Adrenal gland (tissue), 12 donors: Measurements from ENCODE around the gene SERPINE2. TPM values are rescaled to one million over a fixed set of nuclear protein-coding genes. Genes with fewer than 3 reads are reported as not detected.

Experiments used
- DNase-seq, 7 donors: peaks; one replicate each; pipeline ENCODE4 v3.0.0-alpha.2; 2019 to 2020
- H3K27ac ChIP-seq, 5 donors: fragments of 200-600 bp; sonication (generic) in 4 of 5; 1 replicate in 3 of 5; 2 replicates in 2 of 5; pipeline versions ENCODE4 v1.5.1 to v1.8.0; 2016 to 2020; ENCODE audit warnings: mild to moderate bottlenecking in 1 of 5
- H3K27me3 ChIP-seq: fragments of 200-600 bp; 2 replicates; pipeline ENCODE4 v1.8.0; 2021
- H3K36me3 ChIP-seq, 2 donors: fragments of 200-600 bp; replicated peaks in 1 of 2; 1 replicate in 1 of 2; 2 replicates in 1 of 2; pipeline versions ENCODE4 v1.5.1 to v1.8.0; 2018 to 2022
- H3K4me1 ChIP-seq, 2 donors: fragments of 200-600 bp; replicated peaks in 1 of 2; 1 replicate in 1 of 2; 2 replicates in 1 of 2; pipeline versions ENCODE4 v1.5.1 to v1.8.0; 2018 to 2021
- H3K4me3 ChIP-seq, 4 donors: fragments of 200-600 bp; sonication (generic) in 3 of 4; one replicate each; pipeline ENCODE4 v1.5.1; 2016 to 2018
- H3K9me3 ChIP-seq, 3 donors: fragments of 200-600 bp; sonication (generic) in 1 of 3; replicated peaks in 1 of 3; 1 replicate in 2 of 3; 2 replicates in 1 of 3; pipeline versions ENCODE4 v1.5.1 to v1.8.0; 2016 to 2021
- CTCF ChIP-seq, 6 experiments: fragments of 450-650 bp in 4 of 6; fragments of 200-600 bp in 2 of 6; sonication (generic) in 1 of 6; IDR thresholded peaks; 1 replicate in 5 of 6; 2 replicates in 1 of 6; pipeline versions ENCODE4 v1.5.1 to v1.8.0; 2016 to 2021; ENCODE audit warnings: antibody characterized with exemption in 6 of 6, mild to moderate bottlenecking in 2 of 6, moderate library complexity in 1 of 6
- POLR2A ChIP-seq, 2 donors: fragments of 450-650 bp; IDR thresholded peaks; one replicate each; pipeline ENCODE4 v1.6.1; 2017; ENCODE audit warnings: antibody characterized with exemption in 2 of 2, mild to moderate bottlenecking in 2 of 2, moderate library complexity in 1 of 2
- WGBS, 4 donors: extraction: QIAGEN DNeasy Blood & Tissue Kit in 2 of 4; methylation state at CpG; one replicate each; pipeline versions ENCODE4 v1.1.5 to v1.1.7; 2013 to 2017; 5-methylcytosine and 5-hydroxymethylcytosine counted together
- intact Hi-C, 2 donors: fragments of 100-400 bp; cut with DNase I; formaldehyde crosslinking; loops; one replicate each; pipeline versions ENCODE4 v1.14.1 to v1.15.0; 2022 to 2023
- polyA plus RNA-seq, 3 donors: library from polyadenylated mRNA; stranded (reverse); fragments of 200-250 nt in 2 of 3; fragments of 350-450 nt in 1 of 3; fragmentation: Illumina TruSeq in 1 of 3; extraction: RNeasy Lipid Tissue Mini Kit (QIAGEN cat#74804) in 1 of 3; gene quantifications; one replicate each; pipeline ENCODE4 v1.2.3, GENCODE V29; 2013 to 2014
- total RNA-seq, 9 donors: library from RNA; depleted of rRNA in 4 of 9; stranded (reverse); fragments of >200 nt in 4 of 9; fragments of 120-200 nt in 1 of 9; fragmentation: NEBNext Ultra II Directional in 1 of 9; extraction: Animal tissue kit (Norgen Biotek cat#: 25700) in 1 of 9; gene quantifications; one replicate each; pipeline versions ENCODE4 v1.1.0 to v1.2.4, GENCODE V29; 2013 to 2023
- donor health status: healthy with polysubstance abuse.
- donor health status: Bipolar disorder and iron deficiency.
- donor health status: DM: yes; HTN: yes; CAD: no.
- donor health status: DM: no; HTN: no; CAD: no.
- donor health status: DM: no; HTN: no; CAD: no.
- donor health status: DM: yes; HTN: yes; CAD: no.

SERPINE2 gene
- total and polyA plus RNA-seq, 12 donors: 6.2 to 61.6 (median 16.0) TPM

- H3K36me3 ChIP-seq: no peaks in the 10 kb centered on the region
- no peak overlapping the region for H3K4me3 ChIP-seq
- no peaks in the 10 kb centered on the region for H3K27me3 ChIP-seq
- H3K4me1 ChIP-seq: no peaks in the 10 kb centered on the region
- no peak overlapping the region for H3K27ac ChIP-seq
- intact Hi-C loops: no loop called here
- WGBS, 4 donors: 36 to 74% (median 67%) methylated on average over 2 to 5 of the region's 5 CpGs
- DNase-seq: no peak
- TF ChIP-seq CTCF (IDR thresholded peaks at IDR 0.05) (no peak), POLR2A (IDR thresholded peaks at IDR 0.05) (no peak)
- H3K9me3 ChIP-seq: no peaks in the 10 kb centered on the region
Observed at GRCh38 chr2:224027070-224027469, 12.0 kb downstream of the SERPINE2 start.

- no peaks in the 10 kb centered on the region for H3K36me3 ChIP-seq
- H3K4me1 ChIP-seq: no peaks in the 10 kb centered on the region
- no peaks in the 10 kb centered on the region for H3K9me3 ChIP-seq
- no peak overlapping the region for H3K27ac ChIP-seq
- no peaks in the 10 kb centered on the region for H3K27me3 ChIP-seq
- no peak for TF ChIP-seq POLR2A (IDR thresholded peaks at IDR 0.05)
- TF ChIP-seq CTCF (IDR thresholded peaks at IDR 0.05): no peak
- 58 to 74% (median 66%) methylated on average over 7 of the region's 7 CpGs for WGBS, 4 donors
- no peak for DNase-seq
- intact Hi-C loops: no loop called here
- H3K4me3 ChIP-seq: no peak overlapping the region
Observed at GRCh38 chr2:224025874-224026273, 13.2 kb downstream of the SERPINE2 start.

GRCh38 chr2:224024270-224024669, 14.8 kb downstream of the SERPINE2 start:
- H3K4me3 ChIP-seq: no peak overlapping the region
- H3K36me3 ChIP-seq: no peaks in the 10 kb centered on the region
- TF ChIP-seq POLR2A (IDR thresholded peaks at IDR 0.05) (no peak), CTCF (IDR thresholded peaks at IDR 0.05) (no peak)
- no peaks in the 10 kb centered on the region for H3K4me1 ChIP-seq
- H3K27me3 ChIP-seq: no peaks in the 10 kb centered on the region
- no peak for DNase-seq
- H3K27ac ChIP-seq: no peak overlapping the region
- intact Hi-C loops: no loop called here
- 70 to 75% (median 70%) methylated on average over 4 of the region's 4 CpGs for WGBS, 4 donors
- H3K9me3 ChIP-seq: no peaks in the 10 kb centered on the region

- Histone ChIP-seq H3K27me3 (no peaks in the 10 kb centered on the region), H3K4me3 (no peak overlapping the region), H3K36me3 (no peaks in the 10 kb centered on the region), H3K27ac (no peak overlapping the region), H3K4me1 (no peaks in the 10 kb centered on the region), H3K9me3 (no peaks in the 10 kb centered on the region)
- no peak for TF ChIP-seq CTCF (IDR thresholded peaks at IDR 0.05)
- TF ChIP-seq POLR2A (IDR thresholded peaks at IDR 0.05): no peak
- no peak for DNase-seq
- 72 to 83% (median 80%) methylated on average over 1 of the region's 1 CpG for WGBS, 4 donors
- intact Hi-C loops: no loop called here
Observed at GRCh38 chr2:224023188-224023587, 15.9 kb downstream of the SERPINE2 start.
